ENCODE results near the gene MAP7D2.

Gene MAP7D2

DNA sequence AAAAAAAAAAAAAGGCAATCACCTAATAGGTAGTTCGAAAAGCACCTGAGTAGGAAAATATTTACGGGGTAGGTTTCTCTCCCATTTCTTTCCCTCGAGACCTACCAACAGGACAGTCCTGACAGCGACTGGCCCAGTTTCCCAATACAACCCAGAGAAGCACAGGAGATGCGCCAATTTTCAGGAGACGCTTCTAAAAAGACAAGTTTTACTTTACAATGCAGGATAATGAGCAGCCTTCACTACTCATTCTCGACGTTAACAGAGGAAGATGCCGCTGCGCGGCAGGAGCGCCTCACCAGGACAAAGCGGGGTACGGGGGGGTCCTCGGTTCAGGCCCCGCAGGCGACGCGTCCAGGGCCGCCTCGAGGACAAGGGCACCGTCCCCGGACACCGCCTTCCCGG is 126.6 kb downstream of the MAP7D2 start:
- no peaks in the 10 kb centered on the region for H3K27me3 ChIP-seq (ENCODE audit: insufficient read depth, poor library complexity, severe bottlenecking)
- peak overlapping the region; percentile 33 for H3K27ac ChIP-seq (ENCODE audit: poor library complexity, severe bottlenecking)
- H3K36me3 ChIP-seq (ENCODE audit: low read depth), result no peaks in the 10 kb centered on the region
- H3K4me3 ChIP-seq (ENCODE audit: severe bottlenecking), result peak overlapping the region; percentile 89
- ATAC-seq (ENCODE audit: low read depth), result peak; percentile 20; the same call in 2 of the 3 replicates
- no peak for DNase-seq (ENCODE audit: low spot score)
- TF ChIP-seq, protein P1, sequence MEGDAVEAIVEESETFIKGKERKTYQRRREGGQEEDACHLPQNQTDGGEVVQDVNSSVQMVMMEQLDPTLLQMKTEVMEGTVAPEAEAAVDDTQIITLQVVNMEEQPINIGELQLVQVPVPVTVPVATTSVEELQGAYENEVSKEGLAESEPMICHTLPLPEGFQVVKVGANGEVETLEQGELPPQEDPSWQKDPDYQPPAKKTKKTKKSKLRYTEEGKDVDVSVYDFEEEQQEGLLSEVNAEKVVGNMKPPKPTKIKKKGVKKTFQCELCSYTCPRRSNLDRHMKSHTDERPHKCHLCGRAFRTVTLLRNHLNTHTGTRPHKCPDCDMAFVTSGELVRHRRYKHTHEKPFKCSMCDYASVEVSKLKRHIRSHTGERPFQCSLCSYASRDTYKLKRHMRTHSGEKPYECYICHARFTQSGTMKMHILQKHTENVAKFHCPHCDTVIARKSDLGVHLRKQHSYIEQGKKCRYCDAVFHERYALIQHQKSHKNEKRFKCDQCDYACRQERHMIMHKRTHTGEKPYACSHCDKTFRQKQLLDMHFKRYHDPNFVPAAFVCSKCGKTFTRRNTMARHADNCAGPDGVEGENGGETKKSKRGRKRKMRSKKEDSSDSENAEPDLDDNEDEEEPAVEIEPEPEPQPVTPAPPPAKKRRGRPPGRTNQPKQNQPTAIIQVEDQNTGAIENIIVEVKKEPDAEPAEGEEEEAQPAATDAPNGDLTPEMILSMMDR (IDR thresholded peaks at IDR 0.05; ENCODE audit: poor library complexity, severe bottlenecking), result no peak
- no peaks in the 10 kb centered on the region for H3K9me3 ChIP-seq (ENCODE audit: severe bottlenecking)
- H3K4me1 ChIP-seq (ENCODE audit: insufficient read depth, poor library complexity, severe bottlenecking), result peaks cover 3% of the 10 kb centered on the region

DNA sequence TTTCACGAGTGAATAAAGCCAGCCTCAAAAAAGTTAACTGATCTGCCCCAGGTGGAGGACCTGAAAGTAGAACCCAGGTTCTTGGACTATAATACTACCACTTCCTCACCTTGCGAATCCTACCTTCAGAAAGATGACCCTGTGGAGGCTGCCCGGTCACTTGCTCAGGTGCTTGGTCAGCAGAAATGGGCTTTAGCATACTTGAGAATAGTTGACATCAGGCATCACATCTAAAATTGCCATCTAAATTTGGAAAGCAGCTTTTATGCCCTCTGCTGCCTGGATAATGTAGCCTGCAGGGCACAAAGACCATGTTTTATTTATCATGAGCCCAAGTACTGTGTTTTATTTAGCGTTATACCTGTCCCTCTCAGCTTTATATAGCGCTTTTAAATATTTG is 128.9 kb downstream of the MAP7D2 start:
- Histone ChIP-seq H3K36me3 (ENCODE audit: low read depth) (no peaks in the 10 kb centered on the region), H3K4me1 (ENCODE audit: insufficient read depth, poor library complexity, severe bottlenecking) (peaks cover 3% of the 10 kb centered on the region), H3K9me3 (ENCODE audit: severe bottlenecking) (no peaks in the 10 kb centered on the region), H3K27ac (ENCODE audit: poor library complexity, severe bottlenecking) (no peak overlapping the region), H3K27me3 (ENCODE audit: insufficient read depth, poor library complexity, severe bottlenecking) (no peaks in the 10 kb centered on the region), H3K4me3 (ENCODE audit: severe bottlenecking) (no peak overlapping the region)
- ATAC-seq (ENCODE audit: low read depth) (no peak), DNase-seq (ENCODE audit: low spot score) (no peak)
- TF ChIP-seq, protein P1 (IDR thresholded peaks at IDR 0.05; ENCODE audit: poor library complexity, severe bottlenecking), result no peak

DNA sequence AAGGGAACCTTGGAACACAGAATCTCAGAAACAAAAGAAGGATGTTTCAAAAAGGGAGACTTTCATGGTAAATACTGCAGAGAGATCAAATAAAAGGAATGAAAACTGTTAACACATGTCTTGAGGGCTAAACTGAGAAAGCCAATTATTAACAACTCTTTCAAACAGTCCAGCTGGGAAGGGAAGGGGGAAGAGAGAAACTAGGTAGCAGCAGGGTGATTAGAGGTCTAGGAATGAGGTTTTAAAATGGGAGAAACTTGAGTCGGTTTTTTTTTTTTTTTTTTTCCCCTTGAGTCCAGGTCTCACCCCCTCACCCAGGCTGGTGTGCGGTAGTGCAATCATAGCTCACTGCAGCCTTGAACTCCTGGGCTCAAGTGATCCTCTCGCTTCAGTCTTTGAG is 130.2 kb downstream of the MAP7D2 start:
- Histone ChIP-seq H3K27me3 (ENCODE audit: insufficient read depth, poor library complexity, severe bottlenecking) (no peaks in the 10 kb centered on the region), H3K4me1 (ENCODE audit: insufficient read depth, poor library complexity, severe bottlenecking) (peaks cover 3% of the 10 kb centered on the region), H3K36me3 (ENCODE audit: low read depth) (no peaks in the 10 kb centered on the region), H3K4me3 (ENCODE audit: severe bottlenecking) (no peak overlapping the region), H3K9me3 (ENCODE audit: severe bottlenecking) (no peaks in the 10 kb centered on the region), H3K27ac (ENCODE audit: poor library complexity, severe bottlenecking) (no peak overlapping the region)
- no peak for DNase-seq (ENCODE audit: low spot score)
- no peak for ATAC-seq (ENCODE audit: low read depth)
- TF ChIP-seq, protein P1 (IDR thresholded peaks at IDR 0.05; ENCODE audit: poor library complexity, severe bottlenecking), result no peak

DNA sequence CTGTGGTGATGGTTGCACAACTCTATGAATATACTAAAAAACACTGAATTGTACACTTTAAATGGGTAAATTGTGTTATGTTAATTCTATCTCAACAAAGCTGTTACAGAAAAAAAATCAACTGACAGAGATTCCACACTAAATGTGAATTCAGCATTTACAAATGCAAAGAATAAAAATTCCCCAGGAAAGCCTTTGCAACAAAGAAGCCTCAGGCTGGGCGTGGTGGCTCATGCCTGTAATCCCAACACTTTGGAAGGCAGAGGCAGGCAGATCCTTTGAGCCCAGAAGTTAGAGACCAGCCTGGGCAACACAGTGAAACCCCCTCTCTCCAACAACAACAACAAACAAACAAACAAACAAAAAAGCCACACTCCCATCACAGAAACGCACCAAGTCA is 134.8 kb downstream of the MAP7D2 start:
- ATAC-seq (ENCODE audit: low read depth), result no peak

DNA sequence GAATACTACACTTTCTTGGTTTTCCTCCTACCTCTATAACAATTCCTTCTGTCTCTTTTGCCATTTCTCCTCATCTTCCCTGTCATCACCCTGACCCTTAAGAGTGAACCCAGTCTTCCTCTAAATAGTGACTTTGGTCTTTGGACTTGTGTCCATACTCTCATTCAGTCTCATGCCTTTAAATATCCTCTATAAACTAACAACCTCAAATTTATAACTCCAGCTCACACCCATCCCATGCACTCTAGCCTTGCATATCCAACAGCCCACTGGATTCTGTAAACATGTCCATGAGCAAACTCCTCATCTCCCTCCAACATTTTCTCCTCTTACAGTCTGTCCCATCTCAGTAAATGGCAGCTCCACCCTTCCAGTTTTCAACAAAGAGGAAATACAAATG is 140.9 kb downstream of the MAP7D2 start:
- ATAC-seq (ENCODE audit: low read depth) (no peak), DNase-seq (ENCODE audit: low spot score) (no peak)
- Histone ChIP-seq H3K4me3 (ENCODE audit: severe bottlenecking) (no peak overlapping the region), H3K4me1 (ENCODE audit: insufficient read depth, poor library complexity, severe bottlenecking) (no peaks in the 10 kb centered on the region), H3K27me3 (ENCODE audit: insufficient read depth, poor library complexity, severe bottlenecking) (no peaks in the 10 kb centered on the region), H3K27ac (ENCODE audit: poor library complexity, severe bottlenecking) (no peak overlapping the region), H3K36me3 (ENCODE audit: low read depth) (no peaks in the 10 kb centered on the region), H3K9me3 (ENCODE audit: severe bottlenecking) (no peaks in the 10 kb centered on the region)
- TF ChIP-seq, protein P1 (IDR thresholded peaks at IDR 0.05; ENCODE audit: poor library complexity, severe bottlenecking), result no peak

More for the DNA sequence above, 134.8 kb downstream of the MAP7D2 start:
- no peak overlapping the region for H3K27ac ChIP-seq (ENCODE audit: poor library complexity, severe bottlenecking)
- no peak overlapping the region for H3K4me3 ChIP-seq (ENCODE audit: severe bottlenecking)
- no peaks in the 10 kb centered on the region for H3K4me1 ChIP-seq (ENCODE audit: insufficient read depth, poor library complexity, severe bottlenecking)
- TF ChIP-seq, protein P1 (IDR thresholded peaks at IDR 0.05; ENCODE audit: poor library complexity, severe bottlenecking), result no peak
- no peaks in the 10 kb centered on the region for H3K9me3 ChIP-seq (ENCODE audit: severe bottlenecking)
- no peaks in the 10 kb centered on the region for H3K36me3 ChIP-seq (ENCODE audit: low read depth)
- no peak for DNase-seq (ENCODE audit: low spot score)
- H3K27me3 ChIP-seq (ENCODE audit: insufficient read depth, poor library complexity, severe bottlenecking), result no peaks in the 10 kb centered on the region

Data from RWPE2 (cell line).